ENCODE measurements around the gene LNX2.

LNX2 gene

GRCh38 chr13:27634231-27634630, 13.9 kb upstream of the LNX2 start:
- no peak for ATAC-seq (ENCODE audit: insufficient read depth, low read depth)
- H3K79me2 ChIP-seq (ENCODE audit: insufficient read depth, low read length) = peaks cover 93% of the 10 kb centered on the region
- no peak overlapping the region for H3K27ac ChIP-seq (ENCODE audit: low read length)

GRCh38 chr13:27632648-27633047, 12.3 kb upstream of the LNX2 start:
- ATAC-seq (ENCODE audit: insufficient read depth, low read depth) (no peak), DNase-seq (no peak)
- H3K36me3 ChIP-seq (ENCODE audit: insufficient read depth, low read length) = peaks cover 41% of the 10 kb centered on the region
- peaks cover 4% of the 10 kb centered on the region; the same call in 1 of the 2 replicates for H3K4me1 ChIP-seq (ENCODE audit: insufficient read depth, low read length)
- no peak overlapping the region for H3K9ac ChIP-seq (ENCODE audit: low read depth, low read length)
- no peak for TF ChIP-seq EZH2 (IDR thresholded peaks at IDR 0.05; ENCODE audit: borderline replicate concordance, low read depth, low read length, severe bottlenecking)
- TF ChIP-seq CTCF (IDR thresholded peaks at IDR 0.05; ENCODE audit: borderline replicate concordance, extremely low read depth, low read length, poor library complexity, severe bottlenecking) = no peak
- peaks cover 43% of the 10 kb centered on the region for H4K20me1 ChIP-seq (ENCODE audit: insufficient read depth, low read length)
- H3K9me3 ChIP-seq (ENCODE audit: insufficient read depth, low read length, severe bottlenecking) = no peaks in the 10 kb centered on the region
- no peak overlapping the region for H2AFZ ChIP-seq (ENCODE audit: low read depth, low read length)
- no peaks in the 10 kb centered on the region for H3K27me3 ChIP-seq (ENCODE audit: insufficient read depth, low read length, poor library complexity)
- H3K27ac ChIP-seq (ENCODE audit: low read length) = no peak overlapping the region
- no peak overlapping the region for H3K4me2 ChIP-seq (ENCODE audit: insufficient read depth, low read length)
- H3K4me3 ChIP-seq (ENCODE audit: low read depth in 1 of 2, low read length in 2 of 2) = no peak overlapping the region
- peaks cover 93% of the 10 kb centered on the region for H3K79me2 ChIP-seq (ENCODE audit: insufficient read depth, low read length)

More at GRCh38 chr13:27634231-27634630, 13.9 kb upstream of the LNX2 start:
- Histone ChIP-seq H3K4me1 (ENCODE audit: insufficient read depth, low read length) (peaks cover 4% of the 10 kb centered on the region; the same call in 1 of the 2 replicates), H3K9ac (ENCODE audit: low read depth, low read length) (no peak overlapping the region), H3K36me3 (ENCODE audit: insufficient read depth, low read length) (peaks cover 32% of the 10 kb centered on the region), H3K4me3 (ENCODE audit: low read depth in 1 of 2, low read length in 2 of 2) (no peak overlapping the region), H2AFZ (ENCODE audit: low read depth, low read length) (no peak overlapping the region), H3K4me2 (ENCODE audit: insufficient read depth, low read length) (no peak overlapping the region), H4K20me1 (ENCODE audit: insufficient read depth, low read length) (peaks cover 42% of the 10 kb centered on the region), H3K27me3 (ENCODE audit: insufficient read depth, low read length, poor library complexity) (no peaks in the 10 kb centered on the region), H3K9me3 (ENCODE audit: insufficient read depth, low read length, severe bottlenecking) (no peaks in the 10 kb centered on the region)
- TF ChIP-seq EZH2 (IDR thresholded peaks at IDR 0.05; ENCODE audit: borderline replicate concordance, low read depth, low read length, severe bottlenecking) (no peak), CTCF (IDR thresholded peaks at IDR 0.05; ENCODE audit: borderline replicate concordance, extremely low read depth, low read length, poor library complexity, severe bottlenecking) (no peak)
- no peak for DNase-seq

- Histone ChIP-seq H3K4me3 (ENCODE audit: low read depth in 1 of 2, low read length in 2 of 2) (no peak overlapping the region), H3K4me1 (ENCODE audit: insufficient read depth, low read length) (peaks cover 4% of the 10 kb centered on the region; the same call in 1 of the 2 replicates), H3K27ac (ENCODE audit: low read length) (no peak overlapping the region), H3K4me2 (ENCODE audit: insufficient read depth, low read length) (no peak overlapping the region), H3K79me2 (ENCODE audit: insufficient read depth, low read length) (peaks cover 93% of the 10 kb centered on the region), H3K36me3 (ENCODE audit: insufficient read depth, low read length) (peaks cover 41% of the 10 kb centered on the region), H2AFZ (ENCODE audit: low read depth, low read length) (no peak overlapping the region), H3K9ac (ENCODE audit: low read depth, low read length) (no peak overlapping the region), H4K20me1 (ENCODE audit: insufficient read depth, low read length) (peaks cover 48% of the 10 kb centered on the region), H3K27me3 (ENCODE audit: insufficient read depth, low read length, poor library complexity) (no peaks in the 10 kb centered on the region), H3K9me3 (ENCODE audit: insufficient read depth, low read length, severe bottlenecking) (no peaks in the 10 kb centered on the region)
- no peak for ATAC-seq (ENCODE audit: insufficient read depth, low read depth)
- no peak for DNase-seq
- TF ChIP-seq EZH2 (IDR thresholded peaks at IDR 0.05; ENCODE audit: borderline replicate concordance, low read depth, low read length, severe bottlenecking) (no peak), CTCF (IDR thresholded peaks at IDR 0.05; ENCODE audit: borderline replicate concordance, extremely low read depth, low read length, poor library complexity, severe bottlenecking) (no peak)
These were observed 11.9 kb upstream of the LNX2 start for GRCh38 chr13:27632214-27632613.

DNA sequence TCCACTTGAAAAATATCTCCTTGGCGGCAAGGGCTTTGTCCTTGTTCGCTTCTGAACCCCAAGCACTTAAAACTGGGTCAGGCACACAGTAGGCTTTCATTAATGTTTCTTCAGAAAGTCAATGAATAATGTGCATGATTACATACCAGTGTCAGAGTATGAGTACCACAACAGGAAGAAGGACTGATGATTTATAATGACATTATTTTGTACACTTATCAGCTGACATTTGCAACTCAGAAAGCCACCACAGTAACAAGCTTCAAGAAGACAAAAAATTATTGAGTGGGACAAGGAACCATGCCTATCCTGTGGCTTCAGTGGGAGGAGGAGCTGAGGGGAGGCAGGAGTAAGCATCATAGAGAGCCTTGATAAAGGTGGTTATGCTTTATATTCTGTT, 11.3 kb upstream of the LNX2 start:
- Histone ChIP-seq H4K20me1 (ENCODE audit: insufficient read depth, low read length) (peaks cover 50% of the 10 kb centered on the region), H3K27me3 (ENCODE audit: insufficient read depth, low read length, poor library complexity) (no peaks in the 10 kb centered on the region), H3K79me2 (ENCODE audit: insufficient read depth, low read length) (peaks cover 93% of the 10 kb centered on the region), H2AFZ (ENCODE audit: low read depth, low read length) (no peak overlapping the region), H3K36me3 (ENCODE audit: insufficient read depth, low read length) (peaks cover 45% of the 10 kb centered on the region), H3K27ac (ENCODE audit: low read length) (no peak overlapping the region), H3K9me3 (ENCODE audit: insufficient read depth, low read length, severe bottlenecking) (no peaks in the 10 kb centered on the region), H3K4me3 (ENCODE audit: low read depth in 1 of 2, low read length in 2 of 2) (no peak overlapping the region), H3K4me1 (ENCODE audit: insufficient read depth, low read length) (peaks cover 2% of the 10 kb centered on the region; the same call in 1 of the 2 replicates), H3K9ac (ENCODE audit: low read depth, low read length) (no peak overlapping the region), H3K4me2 (ENCODE audit: insufficient read depth, low read length) (no peak overlapping the region)
- TF ChIP-seq CTCF (IDR thresholded peaks at IDR 0.05; ENCODE audit: borderline replicate concordance, extremely low read depth, low read length, poor library complexity, severe bottlenecking) (no peak), EZH2 (IDR thresholded peaks at IDR 0.05; ENCODE audit: borderline replicate concordance, low read depth, low read length, severe bottlenecking) (no peak)
- no peak for ATAC-seq (ENCODE audit: insufficient read depth, low read depth)
- no peak for DNase-seq
